NCI-H510A (cell line): ENCODE data around the gene CYP39A1.
"Not testable (repeated sequence)": the region's sequence is repeated elsewhere in the genome, so short reads cannot be mapped to it uniquely, and the experiment has no call there.

Experiments
- DNase-seq: peaks from one replicate; lab custom pipeline; 2025; lab: John Stamatoyannopoulos, UW

CYP39A1 gene

GRCh38 chr6:46648869-46649492, 3.6 kb downstream of the CYP39A1 start:
- no peak for DNase-seq

- not testable (repeated sequence) for DNase-seq
These were observed 4.5 kb downstream of the CYP39A1 start for GRCh38 chr6:46648108-46648507.

GRCh38 chr6:46645265-46645664, 7.4 kb downstream of the CYP39A1 start:
- DNase-seq, result no peak

GRCh38 chr6:46642928-46643751, 9.5 kb downstream of the CYP39A1 start:
- DNase-seq, result no peak

- no peak for DNase-seq
These were observed 14.0 kb downstream of the CYP39A1 start for GRCh38 chr6:46638650-46639049.

GRCh38 chr6:46637933-46638332, 14.7 kb downstream of the CYP39A1 start:
- DNase-seq, result no peak

- no peak for DNase-seq
These were observed 15.5 kb downstream of the CYP39A1 start for GRCh38 chr6:46637145-46637544.

GRCh38 chr6:46635462-46635861, 17.2 kb downstream of the CYP39A1 start:
- DNase-seq, result no peak

GRCh38 chr6:46632053-46632452, 20.6 kb downstream of the CYP39A1 start:
- DNase-seq, result no peak

GRCh38 chr6:46629691-46630090, 22.9 kb downstream of the CYP39A1 start:
- DNase-seq, result no peak

GRCh38 chr6:46628976-46629375, 23.6 kb downstream of the CYP39A1 start:
- DNase-seq, result no peak

- no peak for DNase-seq
These were observed 24.1 kb downstream of the CYP39A1 start for GRCh38 chr6:46628498-46628897.

GRCh38 chr6:46626976-46627375, 25.6 kb downstream of the CYP39A1 start:
- DNase-seq, result no peak

- DNase-seq, result no peak
These were observed 26.2 kb downstream of the CYP39A1 start for GRCh38 chr6:46626228-46626909.

GRCh38 chr6:46618726-46619125, 33.9 kb downstream of the CYP39A1 start:
- no peak for DNase-seq

- DNase-seq, result no peak
These were observed 40.0 kb downstream of the CYP39A1 start for GRCh38 chr6:46612645-46613044.

GRCh38 chr6:46610862-46611553, 41.6 kb downstream of the CYP39A1 start:
- no peak for DNase-seq

GRCh38 chr6:46606338-46606737, 46.3 kb downstream of the CYP39A1 start:
- DNase-seq, result no peak

GRCh38 chr6:46605091-46605797, 47.4 kb downstream of the CYP39A1 start:
- no peak for DNase-seq

- DNase-seq, result no peak
These were observed 54.4 kb downstream of the CYP39A1 start for GRCh38 chr6:46598215-46598614.

GRCh38 chr6:46592740-46593139, 59.9 kb downstream of the CYP39A1 start:
- no peak for DNase-seq

GRCh38 chr6:46592046-46592445, 60.6 kb downstream of the CYP39A1 start:
- no peak for DNase-seq
